SK-N-SH (cell line): ENCODE results near the gene CDK5RAP1. TPM values are rescaled to one million over a fixed set of nuclear protein-coding genes. Genes with fewer than 3 reads are reported as not detected.

Experiments
- CTCF ChIA-PET: fragments of 300-600, 350-600 bp; formaldehyde crosslinking; extraction: SDS; loops from one replicate; lab custom pipeline; 2021; lab: Yijun Ruan, JAX
- POLR2A ChIA-PET: fragments of 350-600 bp; sonication (Branson Sonifier 250); formaldehyde crosslinking; extraction: SDS; loops from one replicate; lab custom pipeline; 2020; ENCODE audit warnings: antibody characterized with exemption, inconsistent platforms; lab: Yijun Ruan, JAX
- DNase-seq: peaks from one replicate; pipeline ENCODE4 v3.0.0; 2012
- H2AFZ ChIP-seq: fragments of 200-600 bp; sonication (generic); 2 replicates; pipeline ENCODE4 v1.8.1; 2016; ENCODE audit warnings: antibody characterized with exemption, mild to moderate bottlenecking, low read depth
- H3F3A ChIP-seq: fragments of 200-600 bp; sonication (generic); replicated peaks from 2 replicates; pipeline ENCODE3; 2016; ENCODE audit warnings: antibody characterized with exemption, mild to moderate bottlenecking; ENCODE audit not compliant: insufficient read depth
- H3K27ac ChIP-seq, 2 experiments: fragments of 200-500 bp in 1 of 2; fragments of 200-600 bp in 1 of 2; sonication (Bioruptor generic) in 1 of 2; sonication (generic), shearing (Covaris generic) in 1 of 2; 2 replicates each; pipeline versions ENCODE4 v1.5.1 to v1.6.1; 2014 to 2016; ENCODE audit warnings: low read depth in 2 of 2, inconsistent platforms in 1 of 2, low read length in 1 of 2, mild to moderate bottlenecking in 1 of 2, mixed read lengths in 1 of 2
- H3K27me3 ChIP-seq: fragments of 200-600 bp; sonication (generic), shearing (Covaris generic); 2 replicates; pipeline ENCODE4 v1.6.1; 2016; ENCODE audit warnings: mixed run types; ENCODE audit not compliant: insufficient read depth
- H3K36me3 ChIP-seq, 2 experiments: fragments of 200-500 bp in 1 of 2; fragments of 200-600 bp in 1 of 2; sonication (Bioruptor generic) in 1 of 2; sonication (generic) in 1 of 2; replicated peaks in 1 of 2; 2 replicates each; pipeline versions ENCODE3 to v1.5.1; 2014 to 2016; ENCODE audit warnings: low read length in 1 of 2, mild to moderate bottlenecking in 1 of 2; ENCODE audit not compliant: insufficient read depth in 2 of 2, control insufficient read depth in 1 of 2
- H3K4me1 ChIP-seq, 2 experiments: fragments of 200-500 bp in 1 of 2; fragments of 200-600 bp in 1 of 2; sonication (Bioruptor generic) in 1 of 2; sonication (generic), shearing (Covaris generic) in 1 of 2; 2 replicates each; pipeline versions ENCODE4 v1.5.1 to v1.6.1; 2014 to 2016; ENCODE audit warnings: low read depth in 1 of 2, low read length in 1 of 2, mixed run types in 1 of 2; ENCODE audit not compliant: insufficient read depth in 2 of 2, control insufficient read depth in 1 of 2
- H3K4me2 ChIP-seq: fragments of 200-600 bp; sonication (generic), shearing (Covaris generic); 2 replicates; pipeline ENCODE4 v1.6.1; 2017; ENCODE audit warnings: mixed run types
- H3K4me3 ChIP-seq, 2 experiments: fragments of 200-500 bp in 1 of 2; fragments of 200-600 bp in 1 of 2; sonication (Bioruptor generic) in 1 of 2; sonication (generic), shearing (Covaris generic) in 1 of 2; 2 replicates each; pipeline versions ENCODE4 v1.5.1 to v1.8.1; 2014 to 2016; ENCODE audit warnings: low read depth in 2 of 2, inconsistent platforms in 1 of 2, low read length in 1 of 2, mild to moderate bottlenecking in 1 of 2, mixed read lengths in 1 of 2, moderate library complexity in 1 of 2
- H3K79me2 ChIP-seq: fragments of 200-600 bp; sonication (generic); 2 replicates; pipeline ENCODE4 v1.8.1; 2017; ENCODE audit warnings: mild to moderate bottlenecking; ENCODE audit not compliant: insufficient read depth
- H3K9ac ChIP-seq: fragments of 200-600 bp; sonication (generic); 2 replicates; pipeline ENCODE4 v1.6.1; 2017; ENCODE audit warnings: mixed run types
- H3K9me2 ChIP-seq: fragments of 200-600 bp; sonication (generic); 2 replicates; pipeline ENCODE4 v1.6.1; 2017; ENCODE audit warnings: mixed run types
- H3K9me3 ChIP-seq: fragments of 200-600 bp; sonication (generic); 2 replicates; pipeline ENCODE4 v1.6.1; 2017; ENCODE audit warnings: mixed run types, mild to moderate bottlenecking, moderate library complexity
- H4K20me1 ChIP-seq: fragments of 200-600 bp; sonication (generic); 2 replicates; pipeline ENCODE4 v1.6.1; 2017; ENCODE audit warnings: mild to moderate bottlenecking, mixed run types; ENCODE audit not compliant: insufficient read depth
- ELF1 ChIP-seq: IDR thresholded peaks from 2 replicates; pipeline ENCODE4 v1.4.0; 2012
- FOSL2 ChIP-seq: IDR thresholded peaks from 2 replicates; pipeline ENCODE4 v1.4.0; 2012; ENCODE audit warnings: low read depth, mild to moderate bottlenecking, moderate library complexity, borderline replicate concordance
- FOXM1 ChIP-seq: IDR thresholded peaks from 2 replicates; pipeline ENCODE4 v1.4.0; 2012; ENCODE audit warnings: low read depth, mild to moderate bottlenecking
- GATA2 ChIP-seq: sonication (generic); formaldehyde crosslinking; IDR thresholded peaks from 2 replicates; pipeline ENCODE4 v1.5.0; 2020; ENCODE audit warnings: mild to moderate bottlenecking, missing genetic modification reagents
- MEF2A ChIP-seq: IDR thresholded peaks from 2 replicates; pipeline ENCODE4 v1.4.0; 2012; ENCODE audit warnings: low read depth, borderline replicate concordance
- NFIC ChIP-seq: IDR thresholded peaks from 2 replicates; pipeline ENCODE4 v1.4.0; 2012; ENCODE audit warnings: borderline replicate concordance
- NRF1 ChIP-seq: IDR thresholded peaks from 2 replicates; pipeline ENCODE4 v1.6.1; 2012; ENCODE audit warnings: low read depth, mild to moderate bottlenecking, low read length
- RFX5 ChIP-seq: IDR thresholded peaks from 2 replicates; pipeline ENCODE4 v1.6.1; 2012; ENCODE audit warnings: mild to moderate bottlenecking, improper control_type of control experiment, low read length
- RXRA ChIP-seq: IDR thresholded peaks from 2 replicates; pipeline ENCODE4 v1.4.0; 2012; ENCODE audit warnings: low read depth, mild to moderate bottlenecking, borderline replicate concordance
- TCF12 ChIP-seq: IDR thresholded peaks from 2 replicates; pipeline ENCODE4 v1.4.0; 2012
- WGBS: methylation state at CpG from one replicate; pipeline ENCODE4 v1.1.6; 2017; ENCODE audit warnings: low lambda C conversion rate; 5-methylcytosine and 5-hydroxymethylcytosine counted together
- polyA plus RNA-seq, 3 experiments: library from polyadenylated mRNA; depleted of rRNA; stranded (reverse); fragments of >200 nt; gene quantifications; 2 replicates each; pipeline ENCODE4 v1.2.3, GENCODE V29; 2012
- TF ChIP-seq, protein P1 (sequence below): IDR thresholded peaks from 2 replicates; pipeline ENCODE4 v1.6.1; 2012; ENCODE audit warnings: mild to moderate bottlenecking, low read depth, low read length, moderate library complexity
- TF ChIP-seq, protein P2 (sequence below): IDR thresholded peaks from 2 replicates; pipeline ENCODE4 v1.4.0; 2012; ENCODE audit warnings: low read depth, borderline replicate concordance
- TF ChIP-seq, protein P3 (sequence below): fragments of 200-600 bp; sonication (generic); IDR thresholded peaks from 2 replicates; pipeline ENCODE4 v1.6.1; 2017; ENCODE audit warnings: antibody characterized with exemption, mild to moderate bottlenecking, moderate library complexity
- TF ChIP-seq, protein P4 (sequence below): IDR thresholded peaks from 2 replicates; pipeline ENCODE4 v1.4.0; 2012; ENCODE audit warnings: low read depth

Gene CDK5RAP1
- polyA plus RNA-seq, 1 of the 3 experiments (the other 2 are of a cell fraction): 30.5 TPM

DNA sequence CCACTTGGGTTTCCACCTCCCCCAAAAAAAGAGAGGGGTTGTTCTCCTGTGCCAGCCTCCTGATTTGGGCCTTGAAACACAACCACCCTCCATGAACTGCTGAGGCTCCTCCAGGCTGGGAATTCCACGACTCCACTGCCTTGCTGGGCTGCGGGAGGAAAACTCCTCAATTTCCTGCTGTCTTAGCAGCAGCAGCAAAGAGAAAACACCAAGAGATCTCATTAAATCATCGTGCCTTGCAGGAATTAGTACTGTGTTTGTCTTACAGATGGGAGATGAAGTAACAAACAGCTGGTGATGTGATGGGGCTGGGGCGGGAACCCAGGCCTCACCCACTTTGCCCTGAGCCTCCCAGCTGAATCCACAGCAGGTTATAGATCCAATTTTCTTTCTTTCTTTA, 89.3 kb downstream of the CDK5RAP1 start (continued):
- TF ChIP-seq, protein P1, sequence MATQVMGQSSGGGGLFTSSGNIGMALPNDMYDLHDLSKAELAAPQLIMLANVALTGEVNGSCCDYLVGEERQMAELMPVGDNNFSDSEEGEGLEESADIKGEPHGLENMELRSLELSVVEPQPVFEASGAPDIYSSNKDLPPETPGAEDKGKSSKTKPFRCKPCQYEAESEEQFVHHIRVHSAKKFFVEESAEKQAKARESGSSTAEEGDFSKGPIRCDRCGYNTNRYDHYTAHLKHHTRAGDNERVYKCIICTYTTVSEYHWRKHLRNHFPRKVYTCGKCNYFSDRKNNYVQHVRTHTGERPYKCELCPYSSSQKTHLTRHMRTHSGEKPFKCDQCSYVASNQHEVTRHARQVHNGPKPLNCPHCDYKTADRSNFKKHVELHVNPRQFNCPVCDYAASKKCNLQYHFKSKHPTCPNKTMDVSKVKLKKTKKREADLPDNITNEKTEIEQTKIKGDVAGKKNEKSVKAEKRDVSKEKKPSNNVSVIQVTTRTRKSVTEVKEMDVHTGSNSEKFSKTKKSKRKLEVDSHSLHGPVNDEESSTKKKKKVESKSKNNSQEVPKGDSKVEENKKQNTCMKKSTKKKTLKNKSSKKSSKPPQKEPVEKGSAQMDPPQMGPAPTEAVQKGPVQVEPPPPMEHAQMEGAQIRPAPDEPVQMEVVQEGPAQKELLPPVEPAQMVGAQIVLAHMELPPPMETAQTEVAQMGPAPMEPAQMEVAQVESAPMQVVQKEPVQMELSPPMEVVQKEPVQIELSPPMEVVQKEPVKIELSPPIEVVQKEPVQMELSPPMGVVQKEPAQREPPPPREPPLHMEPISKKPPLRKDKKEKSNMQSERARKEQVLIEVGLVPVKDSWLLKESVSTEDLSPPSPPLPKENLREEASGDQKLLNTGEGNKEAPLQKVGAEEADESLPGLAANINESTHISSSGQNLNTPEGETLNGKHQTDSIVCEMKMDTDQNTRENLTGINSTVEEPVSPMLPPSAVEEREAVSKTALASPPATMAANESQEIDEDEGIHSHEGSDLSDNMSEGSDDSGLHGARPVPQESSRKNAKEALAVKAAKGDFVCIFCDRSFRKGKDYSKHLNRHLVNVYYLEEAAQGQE: no peak
- TF ChIP-seq GATA2 (CRISPR knock-in tag) (no peak), NFIC (no peak), FOSL2 (no peak), RXRA (no peak)
- TF ChIP-seq, protein P2, sequence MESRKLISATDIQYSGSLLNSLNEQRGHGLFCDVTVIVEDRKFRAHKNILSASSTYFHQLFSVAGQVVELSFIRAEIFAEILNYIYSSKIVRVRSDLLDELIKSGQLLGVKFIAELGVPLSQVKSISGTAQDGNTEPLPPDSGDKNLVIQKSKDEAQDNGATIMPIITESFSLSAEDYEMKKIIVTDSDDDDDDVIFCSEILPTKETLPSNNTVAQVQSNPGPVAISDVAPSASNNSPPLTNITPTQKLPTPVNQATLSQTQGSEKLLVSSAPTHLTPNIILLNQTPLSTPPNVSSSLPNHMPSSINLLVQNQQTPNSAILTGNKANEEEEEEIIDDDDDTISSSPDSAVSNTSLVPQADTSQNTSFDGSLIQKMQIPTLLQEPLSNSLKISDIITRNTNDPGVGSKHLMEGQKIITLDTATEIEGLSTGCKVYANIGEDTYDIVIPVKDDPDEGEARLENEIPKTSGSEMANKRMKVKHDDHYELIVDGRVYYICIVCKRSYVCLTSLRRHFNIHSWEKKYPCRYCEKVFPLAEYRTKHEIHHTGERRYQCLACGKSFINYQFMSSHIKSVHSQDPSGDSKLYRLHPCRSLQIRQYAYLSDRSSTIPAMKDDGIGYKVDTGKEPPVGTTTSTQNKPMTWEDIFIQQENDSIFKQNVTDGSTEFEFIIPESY: no peak
- TF ChIP-seq, all 33 proteins: peak for 0

DNA sequence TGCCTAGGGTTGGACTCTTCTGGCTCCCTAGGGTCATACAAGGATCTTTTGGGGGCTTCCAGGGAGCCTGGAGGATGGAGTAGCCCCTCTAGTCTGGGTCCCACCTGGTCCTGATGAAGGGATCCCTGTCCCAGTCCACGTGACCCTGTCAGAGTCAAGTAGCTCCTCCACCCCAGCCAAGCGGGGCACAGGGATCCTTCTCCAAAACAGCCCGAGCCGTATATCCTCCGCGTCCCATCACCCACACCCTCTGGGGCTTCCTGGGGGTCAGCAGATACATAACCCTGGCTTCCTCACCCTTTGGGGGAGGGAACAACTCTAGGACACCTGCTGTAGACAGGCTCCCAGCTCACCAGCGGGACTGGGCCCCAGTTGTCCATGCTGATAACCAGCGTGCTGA, 90.3 kb downstream of the CDK5RAP1 start:
- ChIA-PET CTCF (interaction anchor here (0.6 to 0.8 kb wide), 3 partner anchors 12 to 264 kb away, joined by 3 read pairs; no protein-coding TSS in a partner anchor), POLR2A (no interaction called here)
- no peaks in the 10 kb centered on the region for H3K36me3 ChIP-seq
- H3K9me2 ChIP-seq: no peaks in the 10 kb centered on the region
- no peaks in the 10 kb centered on the region for H3K79me2 ChIP-seq
- no peak for TF ChIP-seq ELF1
- no peak for TF ChIP-seq TCF12
- TF ChIP-seq RFX5: no peak
- H2AFZ ChIP-seq: no peak overlapping the region
- 48% methylated on average over 3 of the region's 8 CpGs for WGBS
- H4K20me1 ChIP-seq: no peaks in the 10 kb centered on the region
- H3K4me3 ChIP-seq: no peak overlapping the region
- no peak overlapping the region for H3K27ac ChIP-seq
- no peak for DNase-seq
- no peaks in the 10 kb centered on the region for H3F3A ChIP-seq
- H3K27me3 ChIP-seq: no peaks in the 10 kb centered on the region
- no peaks in the 10 kb centered on the region for H3K9me3 ChIP-seq
- H3K9ac ChIP-seq: no peak overlapping the region
- H3K4me1 ChIP-seq: no peaks in the 10 kb centered on the region; a peak in 1 of 4 replicates
- H3K4me2 ChIP-seq: no peak overlapping the region

DNA sequence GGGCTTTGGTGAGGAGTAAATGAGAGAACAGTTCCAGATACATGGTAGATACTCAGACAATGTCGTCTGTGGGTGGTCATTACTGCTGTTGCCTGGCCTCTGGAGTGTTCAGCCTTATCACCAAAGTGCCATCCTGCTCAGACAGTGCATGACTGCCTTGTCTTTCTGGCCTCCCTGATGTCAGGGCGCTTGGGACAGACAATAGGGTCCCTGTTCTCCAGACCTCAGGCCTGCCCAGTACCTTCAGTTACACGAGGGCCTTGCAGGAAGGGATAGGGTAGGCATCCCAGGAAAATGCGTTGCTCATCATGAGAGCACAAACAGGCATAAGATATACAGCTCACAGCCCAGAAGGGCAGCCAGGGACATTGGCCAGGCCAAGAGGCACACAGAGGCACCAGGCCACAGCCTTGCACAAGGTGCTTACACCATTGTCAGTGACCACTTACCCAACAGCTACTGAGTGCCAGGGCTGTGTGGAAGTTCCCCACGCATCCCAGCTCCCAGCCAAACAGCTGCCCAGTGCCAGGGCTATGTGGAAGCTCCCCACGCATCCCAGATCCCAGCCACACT, 90.9 kb downstream of the CDK5RAP1 start:
- H3K4me3 ChIP-seq: no peak overlapping the region
- WGBS: 19% methylated on average over 4 of the region's 6 CpGs
- no peak for DNase-seq
- H3K27ac ChIP-seq: no peak overlapping the region
- no peaks in the 10 kb centered on the region for H4K20me1 ChIP-seq
- H3K27me3 ChIP-seq: no peaks in the 10 kb centered on the region
- ChIA-PET CTCF (interaction anchor here (0.6 to 2.0 kb wide), 3 partner anchors 11 to 264 kb away, joined by 3 to 12 read pairs (median 3); no protein-coding TSS in a partner anchor), POLR2A (no interaction called here)
- no peak overlapping the region for H2AFZ ChIP-seq
- no peak overlapping the region for H3K4me2 ChIP-seq
- H3K9me3 ChIP-seq: no peaks in the 10 kb centered on the region
- H3K9me2 ChIP-seq: no peaks in the 10 kb centered on the region
- no peaks in the 10 kb centered on the region; a peak in 1 of 4 replicates for H3K4me1 ChIP-seq
- H3K36me3 ChIP-seq: no peaks in the 10 kb centered on the region
- no peaks in the 10 kb centered on the region for H3F3A ChIP-seq
- no peak overlapping the region for H3K9ac ChIP-seq
- H3K79me2 ChIP-seq: no peaks in the 10 kb centered on the region
- TF ChIP-seq, protein P3, sequence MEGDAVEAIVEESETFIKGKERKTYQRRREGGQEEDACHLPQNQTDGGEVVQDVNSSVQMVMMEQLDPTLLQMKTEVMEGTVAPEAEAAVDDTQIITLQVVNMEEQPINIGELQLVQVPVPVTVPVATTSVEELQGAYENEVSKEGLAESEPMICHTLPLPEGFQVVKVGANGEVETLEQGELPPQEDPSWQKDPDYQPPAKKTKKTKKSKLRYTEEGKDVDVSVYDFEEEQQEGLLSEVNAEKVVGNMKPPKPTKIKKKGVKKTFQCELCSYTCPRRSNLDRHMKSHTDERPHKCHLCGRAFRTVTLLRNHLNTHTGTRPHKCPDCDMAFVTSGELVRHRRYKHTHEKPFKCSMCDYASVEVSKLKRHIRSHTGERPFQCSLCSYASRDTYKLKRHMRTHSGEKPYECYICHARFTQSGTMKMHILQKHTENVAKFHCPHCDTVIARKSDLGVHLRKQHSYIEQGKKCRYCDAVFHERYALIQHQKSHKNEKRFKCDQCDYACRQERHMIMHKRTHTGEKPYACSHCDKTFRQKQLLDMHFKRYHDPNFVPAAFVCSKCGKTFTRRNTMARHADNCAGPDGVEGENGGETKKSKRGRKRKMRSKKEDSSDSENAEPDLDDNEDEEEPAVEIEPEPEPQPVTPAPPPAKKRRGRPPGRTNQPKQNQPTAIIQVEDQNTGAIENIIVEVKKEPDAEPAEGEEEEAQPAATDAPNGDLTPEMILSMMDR: no peak
- TF ChIP-seq NRF1: no peak
- no peak for TF ChIP-seq ELF1
- TF ChIP-seq, protein P2: no peak
- TF ChIP-seq FOXM1: no peak
- TF ChIP-seq FOSL2: no peak
- no peak for TF ChIP-seq TCF12
- TF ChIP-seq, protein P4, sequence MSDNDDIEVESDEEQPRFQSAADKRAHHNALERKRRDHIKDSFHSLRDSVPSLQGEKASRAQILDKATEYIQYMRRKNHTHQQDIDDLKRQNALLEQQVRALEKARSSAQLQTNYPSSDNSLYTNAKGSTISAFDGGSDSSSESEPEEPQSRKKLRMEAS: no peak
- TF ChIP-seq GATA2 (CRISPR knock-in tag): no peak
- TF ChIP-seq MEF2A: no peak
- TF ChIP-seq NFIC: no peak
